Neural progenitor cell (in vitro differentiated cells): ENCODE results near the gene BEGAIN. TPM values are rescaled to one million over a fixed set of nuclear protein-coding genes. Genes with fewer than 3 reads are reported as not detected.

Source experiments
- DNase-seq: peaks from one replicate; pipeline ENCODE4 v3.0.0-alpha.2; 2016; ENCODE audit warnings: low spot score
- H2AFZ ChIP-seq: fragments of 200-600 bp; sonication (generic); replicated peaks from 2 replicates; pipeline ENCODE4 v1.6.1; 2016; ENCODE audit warnings: antibody characterized with exemption
- H3F3A ChIP-seq: fragments of 200-600 bp; sonication (generic); 2 replicates; pipeline ENCODE4 v1.6.1; 2016; ENCODE audit warnings: antibody characterized with exemption, low read depth
- H3K27ac ChIP-seq: fragments of 200-600 bp; sonication (generic); 2 replicates; pipeline ENCODE4 v1.5.1; 2016; ENCODE audit warnings: mild to moderate bottlenecking
- H3K27me3 ChIP-seq: fragments of 200-600 bp; sonication (generic); 2 replicates; pipeline ENCODE4 v1.6.1; 2016; ENCODE audit warnings: mild to moderate bottlenecking, moderate library complexity
- H3K36me3 ChIP-seq: fragments of 200-600 bp; sonication (generic); 2 replicates; pipeline ENCODE4 v1.5.1; 2016
- H3K4me1 ChIP-seq: fragments of 200-600 bp; sonication (generic); 2 replicates; pipeline ENCODE4 v1.6.1; 2016; ENCODE audit warnings: mixed run types
- H3K4me2 ChIP-seq: fragments of 200-600 bp; sonication (generic); 2 replicates; pipeline ENCODE4 v1.6.1; 2016
- H3K4me3 ChIP-seq: fragments of 200-600 bp; sonication (generic); 2 replicates; pipeline ENCODE4 v1.5.1; 2016
- H3K79me2 ChIP-seq: fragments of 200-600 bp; sonication (generic); 2 replicates; pipeline ENCODE4 v1.6.1; 2016; ENCODE audit warnings: low read depth
- H3K9ac ChIP-seq: fragments of 200-600 bp; sonication (generic); 2 replicates; pipeline ENCODE4 v1.6.1; 2016
- H3K9me3 ChIP-seq: fragments of 200-600 bp; sonication (generic); 2 replicates; pipeline ENCODE4 v1.5.1; 2016; ENCODE audit warnings: low read depth
- H4K20me1 ChIP-seq: fragments of 200-600 bp; sonication (generic); 2 replicates; pipeline ENCODE4 v1.6.1; 2016; ENCODE audit warnings: low read depth
- H3K27ac Mint-ChIP-seq: 3 replicates; pipeline ENCODE4 v1.8.0; 2021; ENCODE audit warnings: mixed read lengths
- H3K27me3 Mint-ChIP-seq: 2 replicates; pipeline ENCODE4 v1.8.0; 2022; ENCODE audit warnings: low read depth, mild to moderate bottlenecking, inconsistent platforms, moderate library complexity, mixed read lengths; ENCODE audit not compliant: insufficient read depth
- H3K36me3 Mint-ChIP-seq: 3 replicates; pipeline ENCODE4 v1.8.0; 2021; ENCODE audit warnings: mixed read lengths
- H3K4me1 Mint-ChIP-seq: 3 replicates; pipeline ENCODE4 v1.8.0; 2021; ENCODE audit warnings: mixed read lengths
- H3K4me3 Mint-ChIP-seq: 3 replicates; pipeline ENCODE4 v1.8.0; 2021; ENCODE audit warnings: mild to moderate bottlenecking, moderate library complexity, mixed read lengths
- H3K9me3 Mint-ChIP-seq: 3 replicates; pipeline ENCODE4 v1.8.0; 2020; ENCODE audit warnings: mixed read lengths
- CTCF ChIP-seq: fragments of 200-600 bp; sonication (generic); IDR thresholded peaks from 2 replicates; pipeline ENCODE4 v1.5.1; 2017; ENCODE audit warnings: antibody characterized with exemption, mild to moderate bottlenecking
- EZH2 ChIP-seq: fragments of 200-600 bp; sonication (generic); IDR thresholded peaks from 2 replicates; pipeline ENCODE4 v1.6.1; 2017; ENCODE audit warnings: antibody characterized with exemption, mild to moderate bottlenecking, moderate library complexity
- EZH2phosphoT487 ChIP-seq: fragments of 200-600 bp; sonication (generic); IDR thresholded peaks from 2 replicates; pipeline ENCODE4 v1.6.1; 2017; ENCODE audit warnings: antibody characterized with exemption
- total RNA-seq: library from RNA; depleted of rRNA; stranded (reverse); fragments of >200 nt; gene quantifications from 2 replicates; pipeline ENCODE4 v1.2.3, GENCODE V29; 2015; ENCODE audit warnings: low replicate concordance

Gene BEGAIN
- total RNA-seq, 1 donor from 2014 or later = 4.0 TPM

- Mint-ChIP-seq H3K4me3 (no peak overlapping the region), H3K36me3 (no peaks in the 10 kb centered on the region), H3K4me1 (peaks cover 10% of the 10 kb centered on the region), H3K27ac (peak overlapping the region; percentile 50), H3K9me3 (no peaks in the 10 kb centered on the region), H3K27me3 (peaks cover 17% of the 10 kb centered on the region)
- no peaks in the 10 kb centered on the region for H3K36me3 ChIP-seq
- no peak overlapping the region for H2AFZ ChIP-seq
- H3K4me2 ChIP-seq = no peak overlapping the region
- no peak for TF ChIP-seq CTCF
- TF ChIP-seq EZH2 = no peak
- no peak for TF ChIP-seq EZH2phosphoT487
- no peaks in the 10 kb centered on the region for H3K79me2 ChIP-seq
- no peak overlapping the region for H3K4me3 ChIP-seq
- peaks cover 21% of the 10 kb centered on the region for H3K27me3 ChIP-seq
- peaks cover 11% of the 10 kb centered on the region for H3K4me1 ChIP-seq
- H4K20me1 ChIP-seq = no peaks in the 10 kb centered on the region
- peaks cover 12% of the 10 kb centered on the region for H3F3A ChIP-seq
- H3K9me3 ChIP-seq = no peaks in the 10 kb centered on the region
- H3K27ac ChIP-seq = no peak overlapping the region
- DNase-seq = no peak
- no peak overlapping the region for H3K9ac ChIP-seq
These were observed 4.5 kb upstream of the BEGAIN start for GRCh38 chr14:100591453-100592371.

- TF ChIP-seq EZH2 (no peak), CTCF (no peak), EZH2phosphoT487 (no peak)
- Mint-ChIP-seq H3K4me3 (no peak overlapping the region), H3K27ac (no peak overlapping the region), H3K9me3 (no peaks in the 10 kb centered on the region), H3K27me3 (peaks cover 22% of the 10 kb centered on the region), H3K4me1 (peaks cover 10% of the 10 kb centered on the region), H3K36me3 (no peaks in the 10 kb centered on the region)
- H3K4me2 ChIP-seq = no peak overlapping the region
- no peak overlapping the region for H2AFZ ChIP-seq
- H4K20me1 ChIP-seq = no peaks in the 10 kb centered on the region
- H3K79me2 ChIP-seq = no peaks in the 10 kb centered on the region
- no peak overlapping the region for H3K27ac ChIP-seq
- H3F3A ChIP-seq = peaks cover 12% of the 10 kb centered on the region
- no peak overlapping the region for H3K9ac ChIP-seq
- H3K27me3 ChIP-seq = peaks cover 29% of the 10 kb centered on the region
- H3K36me3 ChIP-seq = no peaks in the 10 kb centered on the region
- peaks cover 11% of the 10 kb centered on the region for H3K4me1 ChIP-seq
- H3K9me3 ChIP-seq = no peaks in the 10 kb centered on the region
- no peak for DNase-seq
- H3K4me3 ChIP-seq = no peak overlapping the region
These were observed 3.7 kb upstream of the BEGAIN start for GRCh38 chr14:100590726-100591452.

- Histone ChIP-seq H3K4me3 (no peak overlapping the region), H3K9ac (no peak overlapping the region), H3F3A (peaks cover 12% of the 10 kb centered on the region), H3K79me2 (no peaks in the 10 kb centered on the region), H3K4me1 (peaks cover 11% of the 10 kb centered on the region), H3K36me3 (no peaks in the 10 kb centered on the region), H3K27me3 (peaks cover 36% of the 10 kb centered on the region), H4K20me1 (no peaks in the 10 kb centered on the region), H2AFZ (no peak overlapping the region), H3K4me2 (no peak overlapping the region), H3K9me3 (no peaks in the 10 kb centered on the region), H3K27ac (no peak overlapping the region)
- no peak for DNase-seq
- H3K4me1 Mint-ChIP-seq = peaks cover 10% of the 10 kb centered on the region
- H3K36me3 Mint-ChIP-seq = no peaks in the 10 kb centered on the region
- no peak overlapping the region for H3K27ac Mint-ChIP-seq
- H3K9me3 Mint-ChIP-seq = no peaks in the 10 kb centered on the region
- peak overlapping the region; percentile 28 for H3K4me3 Mint-ChIP-seq
- peaks cover 25% of the 10 kb centered on the region for H3K27me3 Mint-ChIP-seq
- TF ChIP-seq EZH2phosphoT487 = no peak
- TF ChIP-seq EZH2 = no peak
- no peak for TF ChIP-seq CTCF
These were observed 2.7 kb upstream of the BEGAIN start for GRCh38 chr14:100589760-100590469.
